D721Med (cell line): ENCODE data around the gene KIF6.

Experiments
- DNase-seq: peaks from one replicate; pipeline ENCODE4 v3.0.0; 2011; ENCODE audit warnings: low spot score; ENCODE audit not compliant: insufficient read length
- FAIRE-seq: peaks from 2 replicates; lab custom pipeline; 2011; peaks lifted over from hg19 to GRCh38; lab: Jason Lieb, UNC
- TF ChIP-seq, protein P1 (sequence below): IDR thresholded peaks from 2 replicates; pipeline ENCODE4 v1.5.1; 2012; ENCODE audit warnings: mild to moderate bottlenecking, control low read depth; ENCODE audit not compliant: insufficient read depth; ENCODE audit errors: missing control alignments

KIF6 gene

DNA sequence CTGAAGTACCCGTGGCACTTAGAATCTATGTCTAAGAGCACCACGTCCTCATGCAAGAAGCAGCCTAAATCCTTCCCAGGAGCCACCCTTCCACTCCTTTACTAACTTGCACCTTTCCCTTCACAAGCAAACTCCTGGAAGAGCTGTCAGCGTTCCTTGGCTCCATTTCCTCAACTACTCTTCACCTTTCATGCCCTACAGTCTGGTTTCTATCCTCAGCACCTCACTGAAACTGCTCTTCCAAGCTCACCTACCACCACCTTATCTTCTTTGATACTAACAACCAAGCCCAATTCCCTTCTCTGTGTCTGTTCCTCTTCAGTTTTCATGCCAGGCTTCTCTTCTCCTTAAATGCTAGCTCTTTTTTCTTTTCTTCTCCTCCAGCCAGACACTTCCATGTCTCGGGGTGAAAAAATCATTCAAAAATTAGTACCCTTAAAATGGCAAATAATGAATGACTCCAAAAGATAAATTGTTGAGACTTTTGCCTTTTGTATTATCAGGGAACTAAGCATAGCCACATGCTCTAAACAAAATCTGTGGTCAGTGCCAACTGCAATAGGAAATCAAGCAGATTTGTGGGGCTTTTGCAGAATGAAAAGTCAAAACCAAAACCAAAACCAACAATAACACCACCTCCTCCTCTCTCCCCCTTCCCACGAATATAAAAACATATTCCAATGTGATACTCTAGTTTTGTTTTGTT lies 253.1 kb downstream of the KIF6 start:
- TF ChIP-seq, protein P1, sequence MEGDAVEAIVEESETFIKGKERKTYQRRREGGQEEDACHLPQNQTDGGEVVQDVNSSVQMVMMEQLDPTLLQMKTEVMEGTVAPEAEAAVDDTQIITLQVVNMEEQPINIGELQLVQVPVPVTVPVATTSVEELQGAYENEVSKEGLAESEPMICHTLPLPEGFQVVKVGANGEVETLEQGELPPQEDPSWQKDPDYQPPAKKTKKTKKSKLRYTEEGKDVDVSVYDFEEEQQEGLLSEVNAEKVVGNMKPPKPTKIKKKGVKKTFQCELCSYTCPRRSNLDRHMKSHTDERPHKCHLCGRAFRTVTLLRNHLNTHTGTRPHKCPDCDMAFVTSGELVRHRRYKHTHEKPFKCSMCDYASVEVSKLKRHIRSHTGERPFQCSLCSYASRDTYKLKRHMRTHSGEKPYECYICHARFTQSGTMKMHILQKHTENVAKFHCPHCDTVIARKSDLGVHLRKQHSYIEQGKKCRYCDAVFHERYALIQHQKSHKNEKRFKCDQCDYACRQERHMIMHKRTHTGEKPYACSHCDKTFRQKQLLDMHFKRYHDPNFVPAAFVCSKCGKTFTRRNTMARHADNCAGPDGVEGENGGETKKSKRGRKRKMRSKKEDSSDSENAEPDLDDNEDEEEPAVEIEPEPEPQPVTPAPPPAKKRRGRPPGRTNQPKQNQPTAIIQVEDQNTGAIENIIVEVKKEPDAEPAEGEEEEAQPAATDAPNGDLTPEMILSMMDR: no peak
- DNase-seq: no peak
- no peak for FAIRE-seq

DNA sequence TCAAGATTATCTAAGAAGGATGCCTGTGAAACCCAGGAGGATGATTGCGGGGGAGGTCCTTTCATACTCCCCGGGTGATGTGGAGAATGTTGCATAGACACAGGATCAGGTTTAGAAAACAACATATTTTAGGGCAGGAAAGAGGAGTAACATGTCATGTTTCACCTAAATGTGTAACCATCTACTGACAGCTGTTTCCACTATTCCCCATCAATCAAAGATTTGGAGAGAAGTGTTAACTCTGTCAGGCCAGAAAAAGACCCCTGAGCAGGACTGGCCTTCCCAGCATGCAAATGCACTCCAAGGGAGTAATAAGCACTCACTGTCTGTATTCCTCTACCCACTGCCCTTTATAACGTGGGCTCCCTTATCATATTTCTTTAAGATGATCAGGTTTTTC lies 254.7 kb downstream of the KIF6 start:
- TF ChIP-seq, protein P1: no peak
- DNase-seq (no peak), FAIRE-seq (no peak)

DNA sequence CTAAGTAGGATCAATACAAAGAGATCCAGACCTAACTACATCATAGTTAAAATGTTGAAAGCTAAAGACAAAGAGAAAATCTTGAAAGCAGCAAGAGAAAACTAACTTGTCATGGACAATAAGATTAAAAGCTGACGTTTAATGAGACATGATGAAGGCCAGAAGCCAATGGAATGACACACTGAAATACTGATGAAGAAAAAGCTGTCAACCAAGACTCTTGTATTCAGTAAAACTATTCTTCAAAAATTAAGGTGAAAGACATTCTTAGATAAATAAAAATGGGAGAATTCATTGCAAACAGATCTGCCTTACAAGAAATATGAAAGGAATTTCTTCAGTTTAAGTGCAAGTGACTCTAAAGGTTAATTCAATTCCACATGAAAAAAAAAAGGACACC lies 256.8 kb downstream of the KIF6 start:
- no peak for FAIRE-seq
- TF ChIP-seq, protein P1: no peak

DNA sequence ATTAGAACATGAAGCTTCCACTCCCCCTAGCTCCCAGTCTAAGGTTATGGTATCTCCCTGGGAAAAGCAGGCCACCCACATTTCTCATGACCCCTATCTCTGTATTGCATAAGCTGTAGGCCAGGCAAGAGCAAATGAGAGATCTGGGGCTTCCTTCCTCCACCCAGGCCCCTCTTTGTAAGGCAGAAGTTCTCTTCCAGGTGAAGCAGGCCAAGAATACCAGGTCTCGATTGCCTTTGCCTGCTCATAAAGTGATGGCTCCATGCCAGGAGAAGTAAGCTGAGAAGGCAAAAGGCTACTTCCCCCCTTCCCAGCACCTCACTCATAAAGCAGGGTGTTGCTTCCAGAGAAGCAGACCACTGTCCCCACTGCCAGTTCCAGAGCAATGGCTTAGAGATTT lies 258.6 kb downstream of the KIF6 start:
- TF ChIP-seq, protein P1: no peak
- DNase-seq: no peak
- FAIRE-seq: no peak

More for the DNA sequence above, 256.8 kb downstream of the KIF6 start:
- no peak for DNase-seq

DNA sequence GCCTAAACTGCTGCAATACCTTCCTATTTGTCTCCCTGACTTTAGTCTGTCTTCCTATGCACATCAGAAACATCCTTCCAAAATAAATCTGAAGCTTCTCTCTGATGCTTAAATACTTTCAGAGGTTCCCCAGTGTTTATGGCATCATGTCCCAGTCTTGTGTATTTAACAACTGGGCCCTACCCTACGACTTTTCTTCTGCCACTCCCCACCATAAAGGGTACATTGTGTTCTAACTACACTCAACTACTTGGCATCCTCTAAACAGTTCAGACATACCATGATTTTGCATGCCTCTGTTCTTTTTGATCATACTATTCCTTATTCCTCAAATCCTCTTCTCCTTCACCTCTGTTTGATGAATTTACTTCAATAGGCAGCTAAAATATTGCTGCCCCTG lies 259.7 kb downstream of the KIF6 start:
- DNase-seq (no peak), FAIRE-seq (no peak)
- TF ChIP-seq, protein P1: no peak

DNA sequence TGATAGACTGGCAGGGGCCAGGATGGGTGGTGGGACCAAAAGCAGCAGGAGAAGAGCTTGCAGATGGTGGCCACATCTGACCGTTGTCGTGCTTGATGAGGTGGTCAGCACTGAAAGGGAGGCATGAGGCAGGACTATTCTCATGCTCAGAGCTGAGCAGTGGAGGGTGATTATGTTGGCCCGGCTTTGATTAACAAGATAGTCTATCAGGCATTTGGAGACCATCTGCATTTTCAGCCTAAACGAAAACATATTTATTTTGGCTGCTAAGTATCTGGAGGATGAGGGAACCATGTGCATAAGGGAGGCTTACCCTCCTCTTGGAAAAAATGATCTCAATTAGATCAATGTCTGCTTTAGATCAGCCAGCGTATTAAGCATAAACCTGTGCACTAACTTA lies 261.1 kb downstream of the KIF6 start:
- no peak for FAIRE-seq
- DNase-seq: no peak
- TF ChIP-seq, protein P1: no peak

DNA sequence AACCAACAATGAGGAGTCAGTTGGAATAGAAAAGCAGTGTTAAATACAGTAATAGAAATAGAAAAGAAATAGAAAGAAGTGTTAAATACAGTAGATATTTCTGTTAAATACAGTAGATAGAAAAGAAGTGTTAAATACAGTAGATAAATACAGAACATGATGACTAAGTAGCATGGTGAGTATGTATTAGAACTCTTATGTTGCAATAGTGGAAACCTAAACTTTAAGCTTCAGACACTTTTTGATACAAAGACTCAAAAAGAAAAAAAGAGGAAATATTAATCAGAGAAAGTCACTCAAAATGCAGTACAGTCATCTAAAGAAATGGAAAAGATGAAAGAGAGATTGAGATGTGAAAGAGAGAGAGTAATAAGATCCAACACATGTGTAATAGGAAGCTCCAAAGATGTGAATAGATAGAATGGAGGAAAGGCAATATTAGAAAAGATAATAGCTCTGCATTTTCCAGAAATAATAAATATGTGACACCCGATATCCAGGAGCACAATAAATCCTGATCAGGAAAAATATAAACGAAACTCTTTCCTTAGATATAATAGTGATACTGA lies 271.2 kb downstream of the KIF6 start:
- TF ChIP-seq, protein P1: no peak
- no peak for DNase-seq
- FAIRE-seq: no peak
